SK-N-MC (cell line): Measurements from ENCODE around the gene PDK2.
A peak's percentile ranks its signal among the peaks of the same experiment; 100 is the strongest.

Source experiments
- DNase-seq: peaks from one replicate; pipeline ENCODE4 v3.0.0-alpha.2; 2011; ENCODE audit warnings: low read depth, low spot score
- H3K27ac ChIP-seq: fragments of 200-600 bp; sonication (generic); 2 replicates; pipeline ENCODE4 v1.5.1; 2016; ENCODE audit warnings: mixed run types
- H3K36me3 ChIP-seq: fragments of 200-600 bp; sonication (generic); 2 replicates; pipeline ENCODE4 v1.6.1; 2017; ENCODE audit warnings: antibody characterized with exemption, low read length, mixed read lengths; ENCODE audit not compliant: insufficient read depth
- H3K4me3 ChIP-seq: fragments of 200-600 bp; sonication (generic); 2 replicates; pipeline ENCODE4 v1.5.1; 2016
- H3K9ac ChIP-seq: fragments of 200-600 bp; sonication (generic); 2 replicates; pipeline ENCODE4 v1.8.0; 2017; ENCODE audit warnings: mixed run types, mixed read lengths; ENCODE audit not compliant: insufficient read length
- H3K9me3 ChIP-seq: fragments of 200-600 bp; sonication (generic); 2 replicates; pipeline ENCODE4 v1.6.1; 2017; ENCODE audit warnings: low read depth, mild to moderate bottlenecking, antibody characterized with exemption, low read length, moderate library complexity, mixed read lengths
- EZH2 ChIP-seq: fragments of 200-600 bp; sonication (generic); IDR thresholded peaks from one replicate; pipeline ENCODE4 v1.6.1; 2017; ENCODE audit warnings: antibody characterized with exemption
- FOXP2 ChIP-seq: optimal IDR thresholded peaks from 2 replicates; pipeline ENCODE3; 2011; ENCODE audit warnings: mild to moderate bottlenecking, moderate library complexity; ENCODE audit not compliant: insufficient read depth; ENCODE audit errors: extremely low read length, control extremely low read depth
- POLR2AphosphoS5 ChIP-seq: IDR thresholded peaks from 2 replicates; pipeline ENCODE4 v1.6.1; 2012; ENCODE audit warnings: mild to moderate bottlenecking, low read depth, low read length, borderline replicate concordance

PDK2 gene

GRCh38 chr17:50050431-50051032 lies 44.6 kb upstream of the PDK2 start:
- H3K4me3 ChIP-seq = no peak overlapping the region
- DNase-seq = no peak
- no peaks in the 10 kb centered on the region for H3K9me3 ChIP-seq
- H3K27ac ChIP-seq = no peak overlapping the region
- H3K9ac ChIP-seq = no peak overlapping the region
- H3K36me3 ChIP-seq = no peaks in the 10 kb centered on the region
- TF ChIP-seq FOXP2 = no peak
- no peak for TF ChIP-seq POLR2AphosphoS5
- TF ChIP-seq EZH2 = no peak

GRCh38 chr17:50051082-50051576 lies 44.0 kb upstream of the PDK2 start:
- no peak overlapping the region for H3K27ac ChIP-seq
- no peak overlapping the region for H3K9ac ChIP-seq
- H3K4me3 ChIP-seq = no peak overlapping the region
- no peak for DNase-seq
- no peaks in the 10 kb centered on the region for H3K9me3 ChIP-seq
- TF ChIP-seq FOXP2 (no peak), EZH2 (no peak), POLR2AphosphoS5 (no peak)
- no peaks in the 10 kb centered on the region for H3K36me3 ChIP-seq

GRCh38 chr17:50051606-50052005 lies 43.5 kb upstream of the PDK2 start:
- no peak for DNase-seq
- no peak overlapping the region for H3K9ac ChIP-seq
- TF ChIP-seq POLR2AphosphoS5 (no peak), FOXP2 (no peak), EZH2 (no peak)
- no peaks in the 10 kb centered on the region for H3K9me3 ChIP-seq
- H3K4me3 ChIP-seq = no peak overlapping the region
- no peak overlapping the region for H3K27ac ChIP-seq
- no peaks in the 10 kb centered on the region for H3K36me3 ChIP-seq

- Histone ChIP-seq H3K9me3 (no peaks in the 10 kb centered on the region), H3K36me3 (no peaks in the 10 kb centered on the region), H3K9ac (no peak overlapping the region), H3K4me3 (no peak overlapping the region), H3K27ac (no peak overlapping the region)
- TF ChIP-seq FOXP2 (no peak), POLR2AphosphoS5 (no peak), EZH2 (no peak)
- no peak for DNase-seq
Measured at GRCh38 chr17:50052241-50052796, 42.8 kb upstream of the PDK2 start.

- Histone ChIP-seq H3K36me3 (no peaks in the 10 kb centered on the region), H3K9me3 (no peaks in the 10 kb centered on the region), H3K4me3 (no peak overlapping the region), H3K27ac (no peak overlapping the region), H3K9ac (no peak overlapping the region)
- DNase-seq = no peak
- no peak for TF ChIP-seq EZH2
- no peak for TF ChIP-seq POLR2AphosphoS5
- TF ChIP-seq FOXP2 = no peak
Measured at GRCh38 chr17:50052822-50053653, 42.1 kb upstream of the PDK2 start.

- Histone ChIP-seq H3K9me3 (no peaks in the 10 kb centered on the region), H3K9ac (no peak overlapping the region), H3K4me3 (no peak overlapping the region), H3K27ac (no peak overlapping the region), H3K36me3 (no peaks in the 10 kb centered on the region)
- TF ChIP-seq POLR2AphosphoS5 = no peak
- DNase-seq = no peak
Measured at GRCh38 chr17:50053654-50053960, 41.5 kb upstream of the PDK2 start.

GRCh38 chr17:50055055-50055425 lies 40.1 kb upstream of the PDK2 start:
- H3K27ac ChIP-seq = no peak overlapping the region
- H3K36me3 ChIP-seq = no peaks in the 10 kb centered on the region
- DNase-seq = no peak
- TF ChIP-seq POLR2AphosphoS5 (no peak), FOXP2 (no peak), EZH2 (no peak)
- H3K4me3 ChIP-seq = peak overlapping the region; percentile 83
- H3K9ac ChIP-seq = no peak overlapping the region
- H3K9me3 ChIP-seq = no peaks in the 10 kb centered on the region

GRCh38 chr17:50055426-50056216 lies 39.5 kb upstream of the PDK2 start, which contains the start of gene ITGA3:
Gene ITGA3 (plus strand): TSS chr17:50056110. CDS start chr17:50056440, 330 bp downstream.
- Histone ChIP-seq H3K4me3 (peak within 1 kb of the TSS; percentile 83), H3K9ac (no peak within 1 kb of the TSS), H3K27ac (no peak within 1 kb of the TSS), H3K9me3 (no peaks in the 10 kb centered on the region), H3K36me3 (no peaks in the 10 kb centered on the region)
- TF ChIP-seq FOXP2 = no peak
- no peak for DNase-seq
